Stimulated activated CD4-positive, alpha-beta T cell treated with anti-CD3 and anti-CD28 coated beads, Interleukin-2, amount 100 ng/mL, for 4 hours (primary cell): ENCODE results near the gene SND1.

Experiments used
- DNase-seq: peaks from one replicate; pipeline ENCODE4 v3.0.0-alpha.2; 2020; ENCODE audit warnings: low read depth

The SND1 gene

DNA sequence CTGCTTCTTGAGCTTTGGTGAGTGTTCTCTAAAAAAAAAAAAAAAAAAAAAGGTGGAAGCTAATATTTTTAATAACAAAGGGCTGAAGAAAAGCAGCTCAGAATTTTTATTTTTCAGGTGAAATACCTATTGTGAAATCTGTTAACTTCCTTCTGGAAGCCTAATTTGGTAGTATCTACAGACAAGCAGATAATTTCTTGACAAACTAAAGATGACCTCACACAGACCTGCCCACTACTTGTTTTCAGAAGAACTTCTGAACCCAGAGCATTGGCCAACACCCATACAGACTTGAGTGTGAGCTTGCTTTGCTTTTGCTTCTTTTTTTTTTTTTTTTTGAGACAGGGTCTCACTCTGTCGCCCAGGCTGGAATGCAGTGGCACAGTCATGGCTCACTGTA, 348.1 kb downstream of the SND1 start:
- no peak for DNase-seq

DNA sequence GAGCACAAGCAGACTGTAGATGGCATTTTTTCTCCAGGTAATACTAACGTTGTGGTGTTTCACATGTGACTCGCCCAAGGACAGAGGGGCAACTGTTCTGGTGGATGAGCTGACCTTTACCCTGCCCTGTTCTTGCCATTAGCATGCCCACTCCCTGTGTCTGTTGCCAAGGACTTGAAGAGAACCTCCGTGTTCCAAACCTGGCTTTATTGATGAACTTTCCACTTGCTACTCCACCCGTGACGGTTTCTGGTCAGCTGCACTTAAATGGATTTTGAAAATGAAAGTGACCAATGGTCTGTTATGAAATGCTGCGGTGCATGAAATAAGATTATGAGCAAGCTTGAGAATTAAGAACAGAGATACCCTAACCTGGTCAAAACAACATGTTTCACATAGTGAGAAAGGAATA, 348.9 kb downstream of the SND1 start:
- no peak for DNase-seq

DNA sequence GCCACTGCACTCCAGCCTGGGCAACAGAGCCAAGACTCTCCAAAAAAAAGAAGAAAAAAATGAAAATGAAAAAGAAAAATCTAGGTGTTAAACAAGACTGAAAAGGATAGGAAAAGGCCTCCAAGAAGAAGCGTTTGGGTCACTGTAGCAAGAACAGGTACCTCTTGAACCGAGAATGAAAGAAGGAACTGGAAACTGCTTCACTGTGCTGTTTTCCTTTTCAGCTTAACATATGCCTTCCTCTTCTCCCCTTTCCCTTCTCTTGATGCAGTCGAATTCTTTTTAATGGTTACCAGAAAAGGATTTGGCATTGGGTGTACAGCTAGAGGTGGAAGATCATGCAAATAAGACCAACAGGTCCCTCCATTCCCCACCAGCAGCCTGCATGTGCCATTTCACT, 351.2 kb downstream of the SND1 start:
- no peak for DNase-seq

DNA sequence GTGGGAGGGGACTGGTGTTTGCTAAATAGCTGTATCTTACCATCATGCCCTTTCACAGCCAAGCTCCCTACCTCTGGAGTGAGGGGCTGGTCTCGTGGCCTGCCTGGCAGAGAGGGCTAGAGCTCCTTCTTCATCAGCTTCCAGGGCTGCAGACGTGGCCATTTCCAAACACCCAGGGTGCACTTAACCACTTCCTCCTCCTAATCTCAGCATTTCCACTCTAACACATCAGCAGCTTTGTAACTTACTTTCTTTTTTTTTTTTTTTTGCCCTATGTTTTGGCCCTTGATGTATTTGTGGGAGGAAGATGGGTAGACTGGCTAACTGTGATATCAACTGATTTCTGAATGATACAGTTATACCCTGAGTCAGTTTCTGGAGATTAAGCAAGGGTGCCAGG, 351.8 kb downstream of the SND1 start:
- no peak for DNase-seq

DNA sequence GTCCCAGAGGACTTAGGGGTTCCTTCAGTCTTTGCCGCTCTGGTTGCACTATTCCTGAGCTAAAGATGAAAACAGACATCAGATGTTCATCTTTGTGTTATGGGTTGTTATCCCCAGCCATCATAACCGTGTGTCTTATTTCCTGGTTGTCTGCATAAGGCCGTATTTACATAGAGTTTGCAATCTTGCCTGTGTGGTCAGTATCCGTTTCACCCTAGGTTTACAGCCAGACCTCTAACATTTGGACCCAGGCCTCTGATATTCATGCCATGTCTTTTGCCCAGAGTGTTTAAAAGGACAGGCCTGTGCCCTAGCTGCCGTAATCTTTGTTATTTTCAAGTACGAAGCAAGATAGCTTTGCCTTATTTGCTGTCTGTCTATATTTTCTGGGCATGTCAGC, 352.6 kb downstream of the SND1 start:
- DNase-seq, result no peak

DNA sequence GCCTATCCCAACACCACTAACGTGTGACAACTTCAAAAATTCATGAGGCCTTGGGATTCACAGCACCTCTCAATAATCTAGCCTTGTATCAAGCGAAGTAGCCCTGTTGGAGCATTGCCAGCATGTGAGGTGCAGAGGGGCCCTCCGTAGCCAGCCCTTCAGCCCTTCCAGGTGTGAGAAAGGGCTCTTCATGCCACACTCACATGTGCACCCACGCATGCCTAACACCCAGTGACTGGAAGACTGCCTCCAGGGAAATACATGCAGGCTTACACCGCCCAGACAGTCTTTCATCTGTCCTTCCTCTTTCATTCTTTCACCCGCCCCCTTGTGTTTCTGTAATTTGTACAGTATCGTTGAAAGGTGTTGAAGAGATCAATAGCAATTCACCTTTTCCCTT, 353.1 kb downstream of the SND1 start:
- DNase-seq, result no peak

DNA sequence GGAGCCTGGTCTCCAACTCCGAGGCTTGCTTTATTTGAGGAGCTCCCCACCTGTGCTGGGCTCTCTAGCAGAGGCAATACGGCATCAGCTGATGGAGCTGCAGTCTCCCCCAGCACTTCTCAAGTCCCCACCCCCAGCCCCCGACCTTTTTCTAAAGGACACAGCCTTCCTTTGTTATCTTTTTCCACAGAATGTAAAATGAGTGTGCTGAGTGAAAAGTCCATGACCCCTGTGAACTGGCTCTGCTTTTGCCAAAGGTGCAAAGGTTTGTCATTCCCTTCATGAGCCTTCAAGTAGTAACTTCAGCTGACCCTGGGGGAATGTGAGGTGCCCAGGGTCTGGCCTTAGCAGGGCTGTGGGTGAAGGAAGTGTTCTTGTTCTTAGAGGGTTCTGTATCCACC, 353.8 kb downstream of the SND1 start:
- DNase-seq, result no peak

DNA sequence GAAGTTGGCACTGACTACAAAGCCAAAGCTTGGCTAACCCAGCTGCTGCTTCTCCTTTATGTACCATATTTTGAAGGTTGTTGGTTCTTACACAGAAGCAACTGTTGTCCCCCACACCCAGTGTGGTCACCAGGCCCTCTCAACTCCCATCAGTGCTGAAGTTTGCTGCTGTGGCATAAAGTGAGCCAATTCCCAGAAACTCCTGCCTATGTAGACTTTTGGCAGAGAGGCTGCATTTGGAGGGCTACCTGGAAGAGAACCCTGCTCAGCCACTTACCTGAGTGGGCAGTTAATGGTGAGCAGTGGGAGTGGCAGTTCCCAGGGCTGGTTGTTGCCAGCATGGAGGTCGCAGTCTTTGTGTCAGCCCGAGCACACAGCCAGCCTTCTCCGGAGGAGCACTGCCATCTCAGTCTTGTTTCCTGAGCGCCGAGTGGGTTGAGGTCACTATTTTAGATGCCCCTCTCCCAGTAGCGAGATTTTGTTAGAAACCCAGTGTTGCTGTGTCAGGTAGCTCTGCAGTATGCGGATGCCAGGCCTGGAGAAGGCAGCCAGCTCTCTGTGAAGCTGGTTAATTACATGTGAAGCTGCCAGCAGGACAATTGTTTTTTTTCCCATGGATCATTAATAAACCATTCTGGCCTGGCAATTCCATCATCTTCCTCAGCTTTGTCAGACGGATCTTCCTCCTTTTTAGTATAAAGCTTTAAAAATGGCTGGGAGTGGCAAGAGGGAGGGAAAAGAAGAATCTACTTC, 354.7 kb downstream of the SND1 start:
- no peak for DNase-seq

DNA sequence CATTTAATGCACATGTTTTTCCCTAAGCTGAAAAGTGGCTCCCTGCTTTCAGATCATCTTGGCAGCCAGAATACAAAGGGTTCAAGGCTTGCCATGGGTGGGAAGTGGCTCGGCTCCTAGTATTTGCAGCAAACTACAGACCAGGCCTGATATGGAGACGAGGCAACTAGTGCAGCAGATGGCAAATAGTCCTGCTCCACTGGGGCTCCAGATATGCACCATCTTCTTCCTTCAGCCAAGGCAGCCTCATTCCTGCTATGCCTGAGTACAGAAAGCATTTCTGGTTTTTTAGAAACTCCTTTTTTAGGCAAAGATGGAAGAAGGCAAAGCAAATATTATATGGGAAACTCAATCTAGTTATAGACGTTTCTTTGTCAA, 355.3 kb downstream of the SND1 start:
- DNase-seq, result no peak

DNA sequence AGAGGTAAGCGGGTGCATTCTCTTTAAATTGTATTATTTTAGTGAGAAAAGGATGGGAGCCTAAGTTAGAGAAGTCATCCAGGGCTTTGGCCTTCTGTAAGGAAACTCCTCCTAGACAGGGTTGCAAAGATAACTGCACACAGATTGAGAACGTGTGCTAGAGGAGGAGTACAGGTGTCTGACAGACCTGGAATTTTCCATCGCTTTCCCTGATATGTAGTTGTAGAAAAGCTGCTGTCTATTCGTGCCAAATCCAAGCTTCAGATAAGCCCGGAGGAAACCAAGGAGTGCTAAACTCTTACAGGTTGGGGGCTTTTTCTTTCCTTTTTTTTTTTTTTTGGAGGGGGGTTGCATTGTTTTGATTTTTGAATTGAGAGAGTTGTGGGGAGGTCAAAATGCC, 356.1 kb downstream of the SND1 start:
- DNase-seq, result no peak

DNA sequence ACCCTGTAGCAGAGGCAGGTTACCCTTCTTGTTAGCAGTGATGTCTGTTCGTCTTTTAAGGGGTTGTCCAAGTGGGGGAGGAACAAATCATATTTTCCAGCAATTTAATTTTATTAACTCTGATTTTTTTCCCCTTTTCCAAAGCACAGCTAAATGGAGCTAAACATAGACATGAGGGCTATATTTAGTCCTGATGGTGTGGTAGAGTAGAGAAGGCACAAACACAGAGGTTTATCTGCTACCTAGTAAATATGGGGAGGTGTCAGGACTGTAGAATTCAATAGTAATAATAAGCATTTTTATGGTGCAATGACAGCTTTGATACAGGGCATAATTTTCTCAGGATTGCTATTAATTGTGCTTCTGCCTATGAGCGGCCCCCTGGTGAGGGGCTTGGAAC, 356.8 kb downstream of the SND1 start:
- no peak for DNase-seq

DNA sequence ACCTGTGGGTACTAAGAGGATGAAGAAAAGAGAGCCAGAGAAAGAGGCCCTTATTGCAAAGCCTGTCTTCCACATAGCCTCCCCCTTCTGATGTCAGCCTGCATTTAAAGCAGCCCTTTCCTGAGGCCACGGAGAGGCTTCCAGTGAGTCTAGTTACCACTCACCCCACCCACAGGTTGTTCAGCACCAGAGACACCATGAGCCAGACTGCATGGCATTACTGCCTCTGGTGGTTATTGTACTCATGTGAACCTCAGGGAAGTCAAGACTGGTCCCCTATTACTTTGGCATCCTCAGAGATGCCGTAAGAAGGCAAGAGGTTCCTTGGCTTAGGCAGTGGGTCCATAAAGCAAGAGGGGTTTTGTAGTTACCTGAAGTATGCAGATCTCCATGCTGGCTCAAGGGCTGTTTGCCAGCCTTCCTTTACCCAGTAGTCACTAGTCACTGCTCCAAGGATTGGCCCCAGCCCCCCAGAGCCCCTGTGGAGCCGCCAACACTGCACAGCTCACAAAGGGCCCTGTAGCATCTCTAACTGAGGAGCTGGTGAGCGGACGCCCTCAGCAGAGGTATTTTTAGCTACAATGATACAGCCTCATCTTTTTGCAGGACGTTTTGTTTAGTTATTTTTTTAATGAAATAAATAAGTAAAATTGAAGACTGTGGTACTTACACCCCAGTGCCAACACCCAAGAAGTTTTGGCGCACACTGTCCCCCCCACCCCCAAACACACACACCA, 358.6 kb downstream of the SND1 start:
- no peak for DNase-seq

DNA sequence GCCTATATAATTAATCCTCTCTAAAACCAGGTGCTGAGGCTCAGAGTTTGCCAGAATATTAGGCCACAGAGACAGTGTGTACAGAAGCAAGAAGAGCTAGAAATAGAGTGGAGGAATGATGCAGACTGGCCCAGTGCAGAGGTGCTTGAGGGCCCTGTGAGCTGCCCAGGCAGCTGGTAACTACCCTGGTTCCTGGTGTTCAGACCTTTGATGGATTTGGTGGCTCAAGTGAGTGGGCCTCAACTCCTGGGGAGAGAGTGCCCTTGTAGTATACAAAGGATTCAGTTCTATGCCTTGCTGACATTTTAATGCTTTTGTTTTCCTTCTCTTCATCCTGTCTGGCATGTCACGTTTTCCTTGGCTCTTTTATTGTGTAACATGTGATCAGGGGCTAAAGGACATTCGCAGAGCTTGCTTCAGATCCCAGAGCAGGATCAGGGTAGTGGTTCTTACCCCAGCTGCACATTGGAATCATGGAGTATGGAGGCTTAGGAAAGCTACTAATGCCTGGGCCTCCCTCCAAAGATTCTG, 359.2 kb downstream of the SND1 start:
- DNase-seq, result no peak

DNA sequence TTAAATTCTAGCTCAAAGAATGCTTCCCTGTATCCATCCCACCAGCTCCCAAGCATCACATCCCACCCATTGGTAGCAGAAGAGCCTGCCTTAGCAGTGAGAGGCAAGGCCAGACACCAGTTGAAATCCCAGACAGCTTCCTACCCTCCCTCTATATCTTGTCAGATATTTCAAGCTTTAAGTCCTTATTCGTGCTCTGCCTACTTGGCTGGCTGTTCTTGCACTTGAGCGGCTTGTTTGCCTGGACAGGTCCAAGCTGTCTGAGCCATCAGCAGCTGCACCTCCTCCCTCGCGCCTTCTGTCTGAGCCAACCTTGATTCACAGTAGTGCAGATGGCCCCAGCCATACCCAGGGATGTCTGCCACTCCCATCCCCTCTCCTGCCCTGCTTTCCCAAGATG, 362.8 kb downstream of the SND1 start:
- DNase-seq, result no peak

DNA sequence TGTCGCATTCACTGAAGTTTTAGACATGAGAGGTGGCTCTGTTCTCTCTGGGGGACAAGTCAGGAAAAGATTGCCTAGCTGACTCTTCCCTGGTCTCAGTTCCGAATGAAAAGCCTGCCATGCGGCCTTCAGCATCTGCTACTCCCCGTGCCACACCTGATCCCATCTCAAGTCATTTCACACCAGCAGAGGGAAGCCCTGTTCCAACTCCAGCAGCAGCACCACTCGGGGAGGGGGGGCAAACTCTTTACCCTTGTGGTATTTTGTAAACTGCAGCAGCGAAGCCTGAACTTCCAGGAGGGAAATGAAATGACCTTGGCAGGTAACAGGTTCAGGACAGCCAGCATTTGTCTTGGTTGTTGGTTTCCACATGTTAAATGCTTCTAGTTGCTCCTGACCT, 365.5 kb downstream of the SND1 start:
- no peak for DNase-seq

DNA sequence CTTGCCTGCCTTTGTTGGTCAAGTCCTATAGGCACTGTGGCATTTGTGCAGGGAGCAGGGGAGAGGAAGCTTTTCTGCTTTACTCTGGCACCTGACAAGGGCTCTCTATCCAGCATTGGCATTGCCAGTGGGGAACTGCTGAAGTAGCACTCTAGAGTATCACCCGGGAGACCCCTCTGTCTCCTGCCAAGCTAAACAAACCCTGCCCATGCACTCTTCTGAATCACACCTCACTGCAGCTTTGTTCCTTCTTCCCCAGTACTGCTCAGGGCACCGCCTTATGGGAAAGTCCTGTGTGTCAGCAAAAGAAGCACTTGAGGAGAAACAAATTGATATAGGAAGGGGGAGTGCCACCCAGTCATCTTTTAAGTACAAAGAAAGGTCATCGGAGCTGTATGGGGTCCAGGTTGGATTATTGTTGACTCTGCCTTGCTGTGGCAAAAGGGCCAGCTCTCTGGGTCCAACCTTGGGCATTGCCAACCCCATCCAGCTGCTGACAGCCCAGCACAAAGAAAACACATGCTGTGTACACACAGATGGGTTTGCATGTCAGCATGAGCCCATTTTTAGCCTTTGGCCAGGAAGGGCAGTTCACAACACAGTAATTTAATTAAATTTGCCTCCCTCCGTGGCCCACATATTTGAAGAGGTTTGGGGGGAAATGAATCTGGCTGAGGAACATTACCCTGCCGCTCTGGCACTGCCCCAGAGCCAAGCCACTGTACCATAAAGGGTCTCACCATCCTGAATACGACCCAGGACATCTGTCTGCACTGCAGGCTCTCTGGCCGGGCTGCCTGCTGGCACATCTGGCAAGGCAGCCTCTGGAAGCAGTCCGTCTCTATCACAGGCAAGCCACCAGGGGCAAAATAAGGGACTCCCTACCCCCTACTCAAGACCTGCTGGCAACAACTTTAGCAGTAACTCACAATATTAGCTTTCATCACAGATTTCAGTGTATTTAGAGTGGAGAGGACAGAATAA, 366.2 kb downstream of the SND1 start:
- no peak for DNase-seq

DNA sequence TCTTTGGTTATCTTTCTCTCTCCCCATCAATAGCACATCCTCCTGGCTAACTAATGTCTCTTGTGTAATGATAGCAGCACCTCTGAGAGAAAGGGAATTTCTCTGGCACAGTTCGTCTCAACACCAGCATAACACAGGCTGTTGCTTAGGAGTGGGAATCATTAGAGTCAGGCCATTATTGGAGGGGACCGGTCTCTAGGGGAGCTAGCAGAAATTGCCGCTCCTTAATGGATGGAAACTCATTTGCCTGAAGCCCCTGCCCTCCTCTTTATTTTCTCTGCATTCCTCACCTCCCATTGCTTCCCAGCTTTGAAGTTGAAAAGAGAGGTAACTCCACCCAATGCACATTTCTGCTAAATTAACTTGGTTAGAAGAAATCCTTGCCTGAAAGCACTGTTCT, 367.3 kb downstream of the SND1 start:
- no peak for DNase-seq

DNA sequence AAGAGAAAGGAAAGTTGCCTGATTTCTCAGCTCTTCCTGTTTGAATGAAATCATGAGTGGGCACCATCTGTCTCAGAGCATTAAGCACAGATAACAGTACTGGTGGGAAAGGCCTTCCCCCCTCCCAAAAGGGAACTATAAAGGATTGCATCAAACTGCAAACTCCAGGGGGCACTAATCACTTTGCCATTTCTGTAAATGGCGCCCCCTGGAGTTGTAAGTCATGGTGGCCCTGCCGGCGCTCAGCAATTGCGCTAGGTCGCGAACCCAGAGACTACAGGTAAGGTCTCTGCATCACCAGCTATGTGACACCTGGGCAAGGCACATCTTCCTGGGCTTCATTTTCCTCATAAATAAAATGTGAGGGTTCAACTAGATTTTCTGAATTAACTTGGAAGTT, 368.2 kb downstream of the SND1 start:
- DNase-seq, result no peak

DNA sequence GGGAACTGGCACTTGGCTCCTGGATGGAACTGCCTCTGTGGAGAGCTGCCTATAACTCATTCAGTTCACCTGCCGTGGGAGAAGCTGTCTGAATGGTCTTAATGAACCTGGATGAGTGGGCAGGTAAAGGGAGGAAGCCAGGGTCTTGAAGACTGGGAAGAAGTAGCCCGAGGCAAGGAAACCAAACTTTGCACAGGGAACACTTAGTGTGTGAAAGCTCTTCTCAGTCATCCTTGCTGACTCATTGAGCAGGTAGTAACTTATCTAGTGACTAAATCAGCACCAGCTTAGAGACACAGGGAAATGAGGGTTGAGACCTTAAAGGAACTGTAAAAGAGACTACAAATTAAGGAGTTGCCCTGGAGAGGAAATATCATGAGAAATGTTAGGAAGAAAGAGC, 369.4 kb downstream of the SND1 start:
- no peak for DNase-seq

DNA sequence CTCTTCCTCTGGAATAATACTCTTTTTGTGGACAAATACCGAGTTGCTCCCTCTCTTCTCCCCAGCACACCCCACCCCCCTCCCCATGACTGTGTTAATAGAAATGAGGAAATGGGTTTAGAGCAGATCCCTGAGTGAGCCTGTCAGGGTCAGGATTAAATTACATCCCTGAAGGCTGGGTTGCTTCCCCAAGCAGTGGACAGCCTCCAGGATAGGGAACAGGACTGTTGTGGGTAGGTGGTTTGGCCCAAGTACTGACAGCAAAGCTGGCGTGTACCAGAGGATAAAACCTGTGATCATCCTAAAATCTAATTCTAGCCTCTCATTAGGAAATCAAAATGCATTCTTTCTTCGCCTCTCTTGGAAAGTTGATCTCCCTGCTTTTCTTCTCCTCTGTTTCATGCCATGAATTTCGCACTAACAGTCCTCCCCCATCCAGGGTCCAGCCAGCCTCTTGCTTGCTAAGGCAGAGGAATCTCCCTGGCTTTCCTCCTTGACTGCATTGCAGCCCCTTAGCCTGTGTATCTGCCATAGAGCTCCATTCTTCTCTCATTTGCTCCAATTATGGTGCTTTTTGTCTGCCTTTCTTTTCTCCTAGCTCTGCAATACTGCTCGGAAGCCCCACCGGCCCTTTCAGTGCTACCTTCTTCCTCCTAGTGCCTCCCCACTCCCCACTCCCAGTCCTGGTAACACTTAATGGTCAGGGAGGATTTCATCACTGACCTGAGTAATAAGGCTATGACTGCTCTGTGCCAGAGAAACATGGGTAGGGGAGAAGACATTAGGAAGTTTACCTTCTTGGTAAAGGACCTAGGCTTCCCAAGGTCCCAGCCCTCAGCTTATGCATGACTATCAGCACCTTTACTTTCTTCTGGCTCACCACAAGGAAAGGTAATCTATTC, 370.9 kb downstream of the SND1 start:
- no peak for DNase-seq

DNA sequence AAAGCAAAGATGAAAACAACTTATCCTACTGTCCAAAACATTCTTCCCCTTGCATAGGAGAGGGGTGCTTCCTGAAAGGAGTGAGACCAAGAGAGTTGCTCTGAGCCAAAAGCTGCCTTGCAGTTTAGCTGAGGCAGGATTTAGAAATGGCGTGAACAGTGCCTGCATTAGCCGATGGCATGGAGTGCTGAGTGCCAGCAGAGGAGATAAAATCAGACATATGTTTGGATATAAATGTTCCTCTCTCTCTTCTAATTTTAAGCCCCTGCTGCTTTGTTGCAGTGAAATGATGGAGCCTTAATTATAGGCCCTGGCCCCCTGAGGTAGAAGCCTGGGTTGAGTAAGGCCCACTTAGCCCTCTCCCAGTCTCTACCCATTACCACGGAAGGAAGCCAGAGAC, 372.2 kb downstream of the SND1 start:
- no peak for DNase-seq
